PC-9 (cell line): ENCODE data around the gene ADSL. TPM values are rescaled to one million over a fixed set of nuclear protein-coding genes. Genes with fewer than 3 reads are reported as not detected.

Experiments used
- BruUV-seq: library from RNA; stranded (reverse); fragments of 400-500 nt; replicated peaks from 2 replicates; lab custom pipeline; 2021; lab: Mats Ljungman, UMichigan
- CTCF ChIA-PET: fragments of 300-600 bp; sonication (Branson Sonifier 250); formaldehyde crosslinking; loops from one replicate; lab custom pipeline; 2022; ENCODE audit warnings: antibody characterized with exemption; lab: Charles Lee
- POLR2A ChIA-PET: fragments of 300-600 bp; sonication (Branson Sonifier 250); formaldehyde crosslinking; loops from one replicate; lab custom pipeline; 2022; ENCODE audit warnings: antibody characterized with exemption; ENCODE audit not compliant: unreplicated experiment; lab: Charles Lee
- DNase-seq, 2 experiments: peaks; one replicate each; pipeline versions ENCODE4 v3.0.0 to v3.0.0-alpha.2; 2015 to 2022; ENCODE audit warnings: mixed read lengths in 1 of 2
- H2AFZ ChIP-seq: fragments of 200-600 bp; sonication (generic); 2 replicates; pipeline ENCODE4 v1.8.1; 2017; ENCODE audit warnings: antibody characterized with exemption
- H3F3A ChIP-seq: fragments of 200-600 bp; sonication (generic); 2 replicates; pipeline ENCODE4 v1.8.1; 2017; ENCODE audit warnings: antibody characterized with exemption, mild to moderate bottlenecking, low read depth; ENCODE audit not compliant: insufficient read depth
- H3K27ac ChIP-seq: fragments of 200-600 bp; sonication (generic); 2 replicates; pipeline ENCODE4 v1.6.1; 2016; ENCODE audit warnings: mixed run types
- H3K27me3 ChIP-seq: fragments of 200-600 bp; sonication (generic); 2 replicates; pipeline ENCODE4 v1.6.1; 2016; ENCODE audit warnings: low read depth, mixed run types; ENCODE audit not compliant: insufficient read depth
- H3K36me3 ChIP-seq: fragments of 200-600 bp; sonication (generic); 2 replicates; pipeline ENCODE4 v1.6.1; 2016; ENCODE audit warnings: low read depth, mixed run types
- H3K4me1 ChIP-seq: fragments of 200-600 bp; sonication (generic); replicated peaks from 2 replicates; pipeline ENCODE4 v1.6.1; 2016; ENCODE audit warnings: mixed run types; ENCODE audit not compliant: insufficient read depth
- H3K4me2 ChIP-seq: fragments of 200-600 bp; sonication (generic); 2 replicates; pipeline ENCODE4 v1.6.1; 2017; ENCODE audit warnings: mixed run types
- H3K4me3 ChIP-seq: fragments of 200-600 bp; sonication (generic); 2 replicates; pipeline ENCODE4 v1.6.1; 2016; ENCODE audit warnings: mixed run types
- H3K79me2 ChIP-seq: fragments of 200-600 bp; sonication (generic); 2 replicates; pipeline ENCODE4 v1.6.1; 2017; ENCODE audit warnings: low read depth, mixed run types
- H3K9me2 ChIP-seq: fragments of 200-600 bp; sonication (generic); 2 replicates; pipeline ENCODE4 v1.8.1; 2017; ENCODE audit warnings: mild to moderate bottlenecking; ENCODE audit not compliant: insufficient read depth
- H3K9me3 ChIP-seq: fragments of 200-600 bp; sonication (generic); 2 replicates; pipeline ENCODE4 v1.8.1; 2016; ENCODE audit warnings: low read depth; ENCODE audit not compliant: insufficient read depth
- H4K20me1 ChIP-seq: fragments of 200-600 bp; sonication (generic); 2 replicates; pipeline ENCODE4 v1.8.1; 2017; ENCODE audit not compliant: insufficient read depth
- CTCF ChIP-seq: fragments of 200-600 bp; sonication (generic); conservative IDR thresholded peaks from 2 replicates; pipeline ENCODE4 v1.6.1; 2017; ENCODE audit warnings: mixed run types, antibody characterized with exemption, mild to moderate bottlenecking, moderate library complexity
- EZH2 ChIP-seq: fragments of 200-600 bp; sonication (generic); IDR thresholded peaks from 2 replicates; pipeline ENCODE4 v1.8.0; 2017; ENCODE audit warnings: antibody characterized with exemption, low read depth
- intact Hi-C: fragments of 100-400 bp; cut with micrococcal nuclease; formaldehyde crosslinking; loops from one replicate; pipeline ENCODE4 v1.10.0; 2022; ENCODE audit not compliant: unreplicated experiment
- total RNA-seq: library from RNA; stranded (reverse); gene quantifications from 2 replicates; pipeline ENCODE4 v1.2.3, GENCODE V29; 2021

The ADSL gene
- total RNA-seq, 1 experiment from 2014 or later, result 56.2 TPM

- H3K4me2 ChIP-seq, result no peak overlapping the region
- H3K36me3 ChIP-seq, result peaks cover 13% of the 10 kb centered on the region
- H3K79me2 ChIP-seq, result no peaks in the 10 kb centered on the region
- 0 out of 2 replicates have a peak, but pooled peaks cover 8% of the 10 kb centered on the region for H4K20me1 ChIP-seq
- intact Hi-C loops, result no loop called here
- H3K9me3 ChIP-seq, result no peaks in the 10 kb centered on the region
- H3K27ac ChIP-seq, result no peak overlapping the region
- H3K4me1 ChIP-seq, result no peaks in the 10 kb centered on the region
- POLR2A ChIA-PET, result no interaction called here
- H3K4me3 ChIP-seq, result no peak overlapping the region
- H3K9me2 ChIP-seq, result no peaks in the 10 kb centered on the region
- no peak for DNase-seq
- TF ChIP-seq EZH2, result no peak
- TF ChIP-seq CTCF, result no peak
- H2AFZ ChIP-seq, result no peak overlapping the region
- H3F3A ChIP-seq, result no peaks in the 10 kb centered on the region; the same call in 1 of the 2 replicates
- CTCF ChIA-PET, result no interaction called here
- no TSS peak for BruUV-seq
- no peaks in the 10 kb centered on the region for H3K27me3 ChIP-seq
Measured at GRCh38 chr22:40300884-40301672, 45.2 kb upstream of the ADSL start.

GRCh38 chr22:40302149-40302548 lies 44.2 kb upstream of the ADSL start:
- no peak overlapping the region for H3K4me3 ChIP-seq
- no TSS peak for BruUV-seq
- H3K79me2 ChIP-seq, result no peaks in the 10 kb centered on the region
- intact Hi-C loops, result no loop called here
- H3K36me3 ChIP-seq, result peaks cover 13% of the 10 kb centered on the region; the same call in 1 of the 2 replicates
- no peak overlapping the region for H2AFZ ChIP-seq
- no peak overlapping the region for H3K27ac ChIP-seq
- H4K20me1 ChIP-seq, result 0 out of 2 replicates have a peak, but pooled peaks cover 8% of the 10 kb centered on the region
- DNase-seq, result no peak
- no peaks in the 10 kb centered on the region for H3K9me3 ChIP-seq
- H3K4me1 ChIP-seq, result no peaks in the 10 kb centered on the region
- H3K27me3 ChIP-seq, result no peaks in the 10 kb centered on the region
- H3F3A ChIP-seq, result no peaks in the 10 kb centered on the region; the same call in 1 of the 2 replicates
- no peak overlapping the region for H3K4me2 ChIP-seq
- POLR2A ChIA-PET, result no interaction called here
- CTCF ChIA-PET, result no interaction called here
- no peaks in the 10 kb centered on the region for H3K9me2 ChIP-seq
- TF ChIP-seq EZH2 (no peak), CTCF (no peak)

- no peak overlapping the region for H2AFZ ChIP-seq
- H3K79me2 ChIP-seq, result no peaks in the 10 kb centered on the region
- H4K20me1 ChIP-seq, result 0 out of 2 replicates have a peak, but pooled peaks cover 8% of the 10 kb centered on the region
- TF ChIP-seq CTCF (no peak), EZH2 (no peak)
- no peak overlapping the region for H3K4me3 ChIP-seq
- ChIA-PET CTCF (no interaction called here), POLR2A (no interaction called here)
- peaks cover 34% of the 10 kb centered on the region for H3K36me3 ChIP-seq
- DNase-seq, result no peak
- intact Hi-C loops, result no loop called here
- no peaks in the 10 kb centered on the region for H3K4me1 ChIP-seq
- H3K9me3 ChIP-seq, result no peaks in the 10 kb centered on the region
- BruUV-seq, result no TSS peak
- H3K27ac ChIP-seq, result no peak overlapping the region
- H3K4me2 ChIP-seq, result no peak overlapping the region
- H3K27me3 ChIP-seq, result no peaks in the 10 kb centered on the region
- H3K9me2 ChIP-seq, result no peaks in the 10 kb centered on the region
- H3F3A ChIP-seq, result peaks cover 3% of the 10 kb centered on the region
Measured at GRCh38 chr22:40305625-40306024, 40.7 kb upstream of the ADSL start.
